ENCODE results near the gene THUMPD2.

- no peak for TF ChIP-seq CTCF (IDR thresholded peaks at IDR 0.05)
- no peak for TF ChIP-seq POLR2A (IDR thresholded peaks at IDR 0.05)
- no peak for TF ChIP-seq POLR2AphosphoS5 (IDR thresholded peaks at IDR 0.05)
These were observed 89.2 kb downstream of the THUMPD2 start for GRCh38 chr2:39689876-39690275.

Measured in breast epithelium (tissue), 3 donors.